NB4 (cell line): ENCODE results near the gene UNC13B.

ENCODE experiments used
- DNase-seq: peaks from one replicate; pipeline ENCODE4 v3.0.0; 2010; ENCODE audit warnings: low read depth
- H3K4me3 ChIP-seq: one replicate; pipeline ENCODE4 v1.5.1; 2011; ENCODE audit warnings: mild to moderate bottlenecking, low read depth, low read length, moderate library complexity
- MYC ChIP-seq: IDR thresholded peaks from 2 replicates; pipeline ENCODE4 v1.6.1; 2011; ENCODE audit warnings: low read depth, low read length
- POLR2A ChIP-seq: IDR thresholded peaks from 2 replicates; pipeline ENCODE4 v1.6.1; 2011; ENCODE audit warnings: mild to moderate bottlenecking; ENCODE audit not compliant: insufficient read length; ENCODE audit errors: extremely low read depth
- TF ChIP-seq, protein P1 (sequence below): IDR thresholded peaks from one replicate; pipeline ENCODE4 v1.5.1; 2012; ENCODE audit warnings: low read depth, low read length
- TF ChIP-seq, protein P2 (sequence below): IDR thresholded peaks from 2 replicates; pipeline ENCODE4 v1.6.1; 2011; ENCODE audit warnings: low read depth, low read length

The UNC13B gene

DNA sequence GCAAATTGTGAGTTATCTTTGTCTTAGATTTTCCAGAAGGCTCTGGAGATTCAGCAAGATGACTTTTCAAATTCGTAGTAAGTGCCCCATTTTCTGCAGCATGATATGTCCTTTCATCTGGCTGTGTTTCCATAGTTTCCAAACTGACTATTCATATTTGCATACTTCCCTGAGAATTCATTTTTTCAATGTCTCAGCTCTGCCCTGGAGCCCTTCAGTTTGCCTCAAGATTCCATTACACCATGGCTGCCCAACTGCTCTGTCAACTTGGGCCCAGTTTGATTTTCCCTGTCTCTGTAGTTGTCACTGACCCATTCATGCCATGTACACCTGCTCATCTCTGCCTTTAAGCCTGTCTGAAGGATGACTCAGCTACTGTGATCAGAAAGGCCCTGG lies 233.9 kb downstream of the UNC13B start:
- H3K4me3 ChIP-seq = no peak overlapping the region
- no peak for DNase-seq
- no peak for TF ChIP-seq POLR2A
- TF ChIP-seq, protein P1, sequence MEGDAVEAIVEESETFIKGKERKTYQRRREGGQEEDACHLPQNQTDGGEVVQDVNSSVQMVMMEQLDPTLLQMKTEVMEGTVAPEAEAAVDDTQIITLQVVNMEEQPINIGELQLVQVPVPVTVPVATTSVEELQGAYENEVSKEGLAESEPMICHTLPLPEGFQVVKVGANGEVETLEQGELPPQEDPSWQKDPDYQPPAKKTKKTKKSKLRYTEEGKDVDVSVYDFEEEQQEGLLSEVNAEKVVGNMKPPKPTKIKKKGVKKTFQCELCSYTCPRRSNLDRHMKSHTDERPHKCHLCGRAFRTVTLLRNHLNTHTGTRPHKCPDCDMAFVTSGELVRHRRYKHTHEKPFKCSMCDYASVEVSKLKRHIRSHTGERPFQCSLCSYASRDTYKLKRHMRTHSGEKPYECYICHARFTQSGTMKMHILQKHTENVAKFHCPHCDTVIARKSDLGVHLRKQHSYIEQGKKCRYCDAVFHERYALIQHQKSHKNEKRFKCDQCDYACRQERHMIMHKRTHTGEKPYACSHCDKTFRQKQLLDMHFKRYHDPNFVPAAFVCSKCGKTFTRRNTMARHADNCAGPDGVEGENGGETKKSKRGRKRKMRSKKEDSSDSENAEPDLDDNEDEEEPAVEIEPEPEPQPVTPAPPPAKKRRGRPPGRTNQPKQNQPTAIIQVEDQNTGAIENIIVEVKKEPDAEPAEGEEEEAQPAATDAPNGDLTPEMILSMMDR = no peak
- TF ChIP-seq, protein P2, sequence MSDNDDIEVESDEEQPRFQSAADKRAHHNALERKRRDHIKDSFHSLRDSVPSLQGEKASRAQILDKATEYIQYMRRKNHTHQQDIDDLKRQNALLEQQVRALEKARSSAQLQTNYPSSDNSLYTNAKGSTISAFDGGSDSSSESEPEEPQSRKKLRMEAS = no peak
- TF ChIP-seq MYC = no peak

DNA sequence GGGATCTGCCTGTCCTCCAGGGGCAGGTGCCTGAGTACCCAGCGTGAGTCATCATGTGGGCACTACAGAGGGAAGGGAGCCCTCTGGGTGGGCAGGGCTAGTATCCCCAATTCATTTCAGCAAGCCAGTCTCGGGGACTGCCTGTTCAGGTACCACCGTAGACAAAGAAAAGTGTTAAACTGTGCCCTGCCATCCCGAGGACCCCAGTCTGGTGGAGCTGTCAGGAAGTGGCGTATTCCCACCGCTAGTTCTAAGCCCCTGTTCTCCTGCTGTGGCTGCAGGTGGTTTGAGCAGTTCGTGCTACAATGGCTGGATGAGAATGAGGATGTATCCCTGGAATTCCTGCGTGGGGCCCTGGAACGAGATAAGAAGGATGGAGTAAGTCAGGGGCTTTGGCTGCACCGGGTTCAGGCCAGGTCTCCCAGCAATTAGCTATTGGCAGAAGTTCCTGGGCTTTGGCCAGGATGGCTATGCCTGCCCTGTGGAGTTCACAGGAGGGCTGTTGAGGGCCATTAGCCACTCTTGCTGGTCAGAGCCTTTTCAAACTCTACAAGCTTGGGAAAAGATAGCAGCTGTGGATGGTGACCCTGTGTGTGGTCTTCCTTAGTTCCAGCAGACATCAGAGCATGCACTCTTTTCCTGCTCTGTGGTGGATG lies 234.9 kb downstream of the UNC13B start:
- TF ChIP-seq, protein P2 = no peak
- TF ChIP-seq POLR2A (no peak), MYC (no peak)
- TF ChIP-seq, protein P1 = no peak
- no peak overlapping the region for H3K4me3 ChIP-seq

DNA sequence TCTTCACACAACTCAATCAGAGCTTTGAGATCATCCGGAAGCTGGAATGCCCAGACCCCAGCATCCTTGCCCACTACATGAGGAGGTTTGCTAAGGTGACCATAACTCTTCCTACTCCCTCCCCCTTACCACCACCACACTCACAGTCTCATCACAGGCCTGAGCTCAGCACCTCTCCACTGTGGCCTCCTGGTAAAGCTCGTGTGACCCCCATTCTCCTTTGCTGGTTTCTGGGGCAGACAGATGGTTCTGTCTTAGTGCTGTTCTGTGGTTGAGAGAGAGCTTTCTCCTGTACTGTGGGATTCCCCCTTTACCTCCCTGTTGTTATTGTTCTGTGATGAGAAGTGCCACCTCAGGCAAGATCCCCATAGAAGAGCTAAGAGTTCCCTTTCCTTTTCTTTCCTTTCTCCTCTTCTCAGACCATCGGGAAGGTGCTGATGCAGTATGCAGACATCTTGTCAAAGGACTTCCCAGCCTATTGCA lies 235.4 kb downstream of the UNC13B start:
- no peak for DNase-seq
- TF ChIP-seq, protein P2 = no peak
- TF ChIP-seq, protein P1 = no peak
- TF ChIP-seq POLR2A (no peak), MYC (no peak)
- H3K4me3 ChIP-seq = no peak overlapping the region

More for the DNA sequence above, 234.9 kb downstream of the UNC13B start:
- no peak for DNase-seq

DNA sequence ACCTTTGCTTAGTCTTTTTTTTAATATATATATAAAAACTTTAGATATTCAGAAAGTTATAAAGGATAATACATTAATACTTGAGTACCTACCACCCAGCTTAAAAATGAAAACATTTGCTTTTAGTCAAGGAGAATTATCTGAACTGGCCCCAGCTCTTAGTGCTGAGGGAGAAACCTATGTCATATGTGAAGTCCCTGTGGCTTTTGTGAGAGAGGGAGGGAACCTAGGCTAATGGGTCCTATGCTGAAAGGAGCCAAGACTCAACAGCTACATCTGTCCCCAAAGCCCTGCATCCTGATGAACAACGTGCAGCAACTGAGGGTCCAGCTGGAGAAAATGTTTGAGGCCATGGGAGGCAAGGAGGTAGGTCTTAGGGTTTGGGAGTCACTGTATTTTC lies 236.1 kb downstream of the UNC13B start:
- no peak for DNase-seq
- H3K4me3 ChIP-seq = no peak overlapping the region
- TF ChIP-seq MYC (no peak), POLR2A (no peak)
- TF ChIP-seq, protein P1 = no peak
- TF ChIP-seq, protein P2 = no peak

DNA sequence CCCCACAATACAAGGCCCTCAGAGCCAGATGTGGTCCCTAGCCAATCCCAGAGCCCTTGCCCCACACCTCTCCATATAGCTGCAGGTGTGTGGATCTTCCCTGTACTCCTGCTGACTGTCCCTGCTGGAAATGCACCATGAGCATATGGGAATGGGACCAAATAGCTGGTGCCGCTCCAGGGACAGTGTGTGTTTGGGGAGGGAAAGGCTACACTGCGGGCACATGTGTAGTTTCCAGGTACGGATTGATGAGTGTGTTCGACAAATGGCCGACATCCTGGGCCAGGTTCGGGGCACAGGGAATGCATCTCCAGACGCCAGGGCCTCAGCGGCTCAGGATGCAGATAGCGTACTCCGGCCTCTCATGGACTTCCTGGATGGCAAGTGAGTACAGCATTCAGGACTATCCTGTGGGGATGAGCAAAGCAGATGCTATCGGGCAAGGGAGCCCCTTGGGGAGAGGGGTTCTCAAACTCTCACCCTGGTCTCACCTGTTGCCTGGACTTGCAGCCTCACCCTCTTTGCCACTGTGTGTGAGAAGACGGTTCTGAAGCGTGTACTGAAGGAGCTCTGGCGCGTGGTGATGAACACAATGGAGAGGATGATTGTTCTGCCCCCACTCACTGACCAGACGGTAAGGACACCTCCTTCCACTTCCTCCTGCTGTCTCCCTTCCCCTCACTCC lies 237.0 kb downstream of the UNC13B start:
- no peak for DNase-seq
- TF ChIP-seq, protein P2 = no peak
- TF ChIP-seq POLR2A (no peak), MYC (no peak)
- TF ChIP-seq, protein P1 = no peak
- no peak overlapping the region for H3K4me3 ChIP-seq
